K562 (cell line): ENCODE results near the gene VWA5B1. TPM values are rescaled to one million over a fixed set of nuclear protein-coding genes. Genes with fewer than 3 reads are reported as not detected.

Experiments
- ATAC-seq: fragments of 200-7000 bp; cut with Tn5 transposase; 3 replicates; pipeline ENCODE4 v1.9.1; 2020; ENCODE audit warnings: moderate library complexity
- BruUV-seq: library from RNA; stranded (reverse); fragments of 400-500 nt; replicated peaks from 2 replicates; lab custom pipeline; 2021; lab: Mats Ljungman, UMichigan
- CTCF ChIA-PET: fragments of 300-600 bp; formaldehyde crosslinking; extraction: SDS; loops from one replicate; lab custom pipeline; 2021; ENCODE audit warnings: low intra/inter-chr PET ratio; lab: Yijun Ruan, JAX
- POLR2A ChIA-PET: fragments of 300-600, 350-650 bp; sonication (Branson Sonifier 250); formaldehyde crosslinking; extraction: SDS; loops from one replicate; lab custom pipeline; 2021; ENCODE audit warnings: antibody characterized with exemption, inconsistent platforms; lab: Yijun Ruan, JAX
- DNase-seq, 4 experiments: peaks; one replicate each; pipeline versions ENCODE4 v3.0.0 to v3.0.0-alpha.2; 2011 to 2018; ENCODE audit warnings: low spot score in 3 of 4, mixed read lengths in 3 of 4; ENCODE audit errors: extremely low read depth in 1 of 4
- FAIRE-seq: peaks from 2 replicates; lab custom pipeline; 2011; peaks lifted over from hg19 to GRCh38; lab: Jason Lieb, UNC
- H2AFZ ChIP-seq: 2 replicates; pipeline ENCODE4 v1.6.0; 2011; ENCODE audit warnings: low read depth, low read length, control low read depth, inconsistent platforms
- H3K27ac ChIP-seq: fragments of 200-600 bp; 3 replicates; pipeline ENCODE4 v1.8.0; 2011; ENCODE audit warnings: low read depth, mild to moderate bottlenecking, control low read depth, inconsistent platforms, low read length, moderate library complexity, mixed read lengths; ENCODE audit errors: extremely low read depth
- H3K27me3 ChIP-seq, 2 experiments: fragments of 300-600 bp in 1 of 2; 2 replicates in 1 of 2; 3 replicates in 1 of 2; pipeline versions ENCODE4 v1.6.0 to v1.8.0; 2011; ENCODE audit warnings: inconsistent platforms in 2 of 2, low read length in 2 of 2, mild to moderate bottlenecking in 1 of 2, mixed read lengths in 1 of 2, moderate library complexity in 1 of 2; ENCODE audit not compliant: control insufficient read depth in 2 of 2, insufficient read depth in 2 of 2
- H3K36me3 ChIP-seq: fragments of 300-600 bp; 3 replicates; pipeline ENCODE4 v1.8.0; 2011; ENCODE audit warnings: mild to moderate bottlenecking, low read length, inconsistent platforms; ENCODE audit not compliant: control insufficient read depth, insufficient read depth
- H3K4me1 ChIP-seq, 2 experiments: fragments of 200-600 bp in 1 of 2; replicated peaks in 1 of 2; 2 replicates in 1 of 2; 3 replicates in 1 of 2; pipeline versions ENCODE4 v1.5.1 to v1.8.0; 2011; ENCODE audit warnings: inconsistent platforms in 2 of 2, low read length in 2 of 2, mild to moderate bottlenecking in 1 of 2, mixed read lengths in 1 of 2, moderate library complexity in 1 of 2; ENCODE audit not compliant: control insufficient read depth in 2 of 2, insufficient read depth in 2 of 2
- H3K4me2 ChIP-seq: 2 replicates; pipeline ENCODE4 v1.6.1; 2011; ENCODE audit warnings: low read length, control low read depth, inconsistent platforms, mixed read lengths; ENCODE audit not compliant: insufficient read depth
- H3K4me3 ChIP-seq: fragments of 200-600 bp; sonication (generic), shearing (Covaris generic); 2 replicates; pipeline ENCODE4 v1.5.1; 2016; ENCODE audit warnings: control low read depth, inconsistent platforms
- H3K79me2 ChIP-seq: fragments of 200-600 bp; 3 replicates; pipeline ENCODE4 v1.8.0; 2011; ENCODE audit warnings: low read length, inconsistent platforms; ENCODE audit not compliant: control insufficient read depth, insufficient read depth
- H3K9ac ChIP-seq, 2 experiments: 2 replicates each; pipeline versions ENCODE4 v1.6.0 to v1.6.1; 2011; ENCODE audit warnings: low read depth in 2 of 2, low read length in 2 of 2, control low read depth in 1 of 2, inconsistent platforms in 1 of 2, mild to moderate bottlenecking in 1 of 2, mixed read lengths in 1 of 2; ENCODE audit not compliant: insufficient read depth in 1 of 2
- H3K9me1 ChIP-seq: one replicate; pipeline ENCODE4 v1.6.0; 2011; ENCODE audit warnings: inconsistent platforms, mild to moderate bottlenecking, low read length, moderate library complexity; ENCODE audit not compliant: control insufficient read depth, insufficient read depth
- H3K9me3 ChIP-seq: replicated peaks from 2 replicates; pipeline ENCODE4 v1.5.1; 2011; ENCODE audit warnings: low read depth, low read length, inconsistent platforms; ENCODE audit not compliant: control insufficient read depth, insufficient read depth
- H4K20me1 ChIP-seq: replicated peaks from 2 replicates; pipeline ENCODE4 v1.6.1; 2011; ENCODE audit warnings: low read length, inconsistent platforms, mixed read lengths; ENCODE audit not compliant: control insufficient read depth, insufficient read depth
- CBX2 ChIP-seq: fragments of 200-600 bp; sonication (generic); IDR thresholded peaks from one replicate; pipeline ENCODE4 v1.6.1; 2012; ENCODE audit warnings: mild to moderate bottlenecking, low read length, inconsistent platforms; ENCODE audit not compliant: insufficient read depth, poor library complexity, severe bottlenecking
- PHF20 ChIP-seq: fragments of 450-650 bp; IDR thresholded peaks from 2 replicates; pipeline ENCODE4 v1.6.1; 2018; ENCODE audit not compliant: partially characterized antibody
- PYGO2 ChIP-seq: fragments of 450-650 bp; IDR thresholded peaks from 2 replicates; pipeline ENCODE4 v1.6.1; 2016; ENCODE audit warnings: mild to moderate bottlenecking, missing genetic modification characterization, moderate library complexity, missing compliant biosample characterization
- SMAD2 ChIP-seq: fragments of 150-350 bp; IDR thresholded peaks from 2 replicates; pipeline ENCODE4 v1.6.1; 2014; ENCODE audit warnings: low read depth, mild to moderate bottlenecking, low read length
- ZFP30 ChIP-seq: fragments of 250-450 bp; sonication (Bioruptor Pico); IDR thresholded peaks from 2 replicates; pipeline ENCODE4 v1.8.0; 2022; ENCODE audit warnings: moderate library complexity, mild to moderate bottlenecking, inconsistent platforms, borderline replicate concordance
- ZNF143 ChIP-seq: sonication (generic); formaldehyde crosslinking; IDR thresholded peaks from 2 replicates; pipeline ENCODE4 v1.9.0; 2022; ENCODE audit warnings: mild to moderate bottlenecking, missing genetic modification reagents
- WGBS: fragments of 100-300 bp; shearing (Covaris generic); methylation state at CpG from one replicate; pipeline ENCODE4 v1.1.6; 2016; ENCODE audit warnings: low coverage, mixed read lengths; ENCODE audit not compliant: insufficient coverage; ENCODE audit errors: missing lambda C conversion rate; 5-methylcytosine and 5-hydroxymethylcytosine counted together
- in situ Hi-C: fragments of 300-500 bp; cut with MboI; formaldehyde crosslinking; loops from 4 replicates; pipeline ENCODE4 v1.15.0; 2018; ENCODE audit warnings: inconsistent platforms, mixed read lengths
- intact Hi-C: fragments of 100-400 bp; cut with micrococcal nuclease; formaldehyde crosslinking; loops from 2 replicates; pipeline ENCODE4 v1.14.2; 2022
- polyA plus RNA-seq, 8 experiments: library from polyadenylated mRNA; depleted of rRNA in 4 of 8; stranded (reverse) in 5 of 8; unstranded in 3 of 8; fragments of >200 nt; fragmentation: Nextera tagmentation in 2 of 8; fragmentation: Illumina TruSeq in 1 of 8; extraction: Ambion mirVana in 2 of 8; extraction: Trizol in 1 of 8; gene quantifications; 2 replicates each; pipeline versions ENCODE4 v1.2.1 to v1.2.3, GENCODE V29; 2011 to 2014; ENCODE audit warnings: inconsistent platforms in 1 of 8, missing spikeins in 1 of 8
- total RNA-seq, 7 experiments: library from RNA; depleted of rRNA in 6 of 7; stranded (reverse); fragments of >200 nt in 6 of 7; fragmentation: Illumina TruSeq in 2 of 7; extraction: Trizol in 2 of 7; gene quantifications; 2 replicates each; pipeline versions ENCODE4 v1.2.1 to v1.2.3, GENCODE V29; 2011 to 2021; ENCODE audit warnings: low replicate concordance in 1 of 7

Gene VWA5B1
- total and polyA plus RNA-seq, 9 of the 15 experiments (the other 6 are each of a cell fraction or from before 2014, with no cell fraction given), result not detected

DNA sequence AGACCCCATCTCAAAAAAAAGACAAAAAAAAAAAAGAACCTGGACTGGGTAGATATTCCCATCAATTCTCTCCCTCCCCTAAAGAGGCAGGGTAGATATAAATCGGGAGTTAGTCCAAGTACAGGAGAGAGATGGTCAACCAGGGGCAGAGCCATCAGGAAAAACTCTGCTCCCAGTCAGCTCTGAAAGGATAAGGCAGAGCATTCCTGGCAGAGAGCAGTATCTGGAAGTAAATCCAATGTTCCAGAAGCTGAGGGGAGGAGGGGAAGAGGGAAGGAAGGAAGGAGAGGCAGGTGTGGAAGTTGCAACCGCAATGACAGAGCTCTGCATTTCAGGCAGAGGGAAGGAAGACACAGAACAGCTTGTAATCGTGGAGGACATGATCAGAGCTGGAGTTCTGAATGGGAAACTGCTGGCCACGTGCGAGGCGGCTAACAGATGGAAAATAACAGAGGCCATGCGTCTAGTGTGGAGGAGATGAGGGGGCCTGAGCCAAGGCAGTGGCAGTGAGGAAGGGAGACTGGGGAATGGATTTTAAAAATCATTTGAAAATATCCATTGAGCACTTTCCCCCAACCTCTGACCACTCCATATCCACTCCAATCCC, 15.3 kb upstream of the VWA5B1 start:
- in situ Hi-C loops, result no loop called here
- H3K9ac ChIP-seq, result no peak overlapping the region
- no peak overlapping the region for H2AFZ ChIP-seq
- no peaks in the 10 kb centered on the region for H4K20me1 ChIP-seq
- no TSS peak for BruUV-seq
- CTCF ChIA-PET, result no interaction called here
- H3K9me1 ChIP-seq, result no peaks in the 10 kb centered on the region
- no peak for FAIRE-seq
- POLR2A ChIA-PET, result interaction anchor here (0.6 to 1.1 kb wide), 2 partner anchors 8 to 71 kb away, joined by 3 to 4 read pairs; no protein-coding TSS in a partner anchor
- intact Hi-C loops, result no loop called here
- no peaks in the 10 kb centered on the region for H3K36me3 ChIP-seq
- ATAC-seq, result no peak
- TF ChIP-seq ZFP30 (CRISPR knock-in tag), result no peak
- no peak for TF ChIP-seq PYGO2 (tag)
- no peak for TF ChIP-seq SMAD2
- TF ChIP-seq CBX2, result no peak
- no peak for TF ChIP-seq PHF20
- TF ChIP-seq ZNF143 (CRISPR knock-in tag), result no peak
- no peak for DNase-seq
- peaks cover 11 to 38% of the 10 kb centered on the region in 2 experiments; a peak in 3 of 5 replicates for H3K27me3 ChIP-seq
- no peak overlapping the region for H3K27ac ChIP-seq
- no peaks in the 10 kb centered on the region for H3K4me1 ChIP-seq
- H3K4me3 ChIP-seq, result no peak overlapping the region
- H3K79me2 ChIP-seq, result no peaks in the 10 kb centered on the region
- H3K9me3 ChIP-seq, result no peaks in the 10 kb centered on the region
- WGBS, result 0% methylated on average over 7 of the region's 7 CpGs
- no peak overlapping the region for H3K4me2 ChIP-seq
